ENCODE results near the gene GPC5. TPM values are rescaled to one million over a fixed set of nuclear protein-coding genes. Genes with fewer than 3 reads are reported as not detected.

The GPC5 gene
- total RNA-seq, 1 donor from 2014 or later: 0.24 TPM

DNA sequence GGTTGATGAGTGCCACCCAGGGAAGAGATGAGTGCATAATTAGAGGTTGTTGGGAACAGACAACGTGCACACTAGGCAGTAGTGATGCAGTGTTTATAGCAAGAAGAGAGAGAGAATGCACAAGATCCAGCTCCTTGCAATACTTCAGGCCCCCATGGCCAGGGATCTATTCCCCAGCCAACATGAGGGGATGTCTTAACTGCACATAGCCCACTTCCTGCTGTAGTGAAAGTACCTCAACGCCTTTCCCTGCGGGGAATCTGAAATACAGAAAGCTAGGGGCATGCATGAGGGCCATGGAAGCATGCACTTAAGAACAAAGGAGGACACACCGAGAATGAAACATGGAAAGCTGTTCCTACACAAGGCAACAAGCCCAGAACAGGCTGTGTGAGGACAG is 1191.5 kb downstream of the GPC5 start:
- TF ChIP-seq, protein P1, sequence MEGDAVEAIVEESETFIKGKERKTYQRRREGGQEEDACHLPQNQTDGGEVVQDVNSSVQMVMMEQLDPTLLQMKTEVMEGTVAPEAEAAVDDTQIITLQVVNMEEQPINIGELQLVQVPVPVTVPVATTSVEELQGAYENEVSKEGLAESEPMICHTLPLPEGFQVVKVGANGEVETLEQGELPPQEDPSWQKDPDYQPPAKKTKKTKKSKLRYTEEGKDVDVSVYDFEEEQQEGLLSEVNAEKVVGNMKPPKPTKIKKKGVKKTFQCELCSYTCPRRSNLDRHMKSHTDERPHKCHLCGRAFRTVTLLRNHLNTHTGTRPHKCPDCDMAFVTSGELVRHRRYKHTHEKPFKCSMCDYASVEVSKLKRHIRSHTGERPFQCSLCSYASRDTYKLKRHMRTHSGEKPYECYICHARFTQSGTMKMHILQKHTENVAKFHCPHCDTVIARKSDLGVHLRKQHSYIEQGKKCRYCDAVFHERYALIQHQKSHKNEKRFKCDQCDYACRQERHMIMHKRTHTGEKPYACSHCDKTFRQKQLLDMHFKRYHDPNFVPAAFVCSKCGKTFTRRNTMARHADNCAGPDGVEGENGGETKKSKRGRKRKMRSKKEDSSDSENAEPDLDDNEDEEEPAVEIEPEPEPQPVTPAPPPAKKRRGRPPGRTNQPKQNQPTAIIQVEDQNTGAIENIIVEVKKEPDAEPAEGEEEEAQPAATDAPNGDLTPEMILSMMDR (IDR thresholded peaks at IDR 0.05): no peak

DNA sequence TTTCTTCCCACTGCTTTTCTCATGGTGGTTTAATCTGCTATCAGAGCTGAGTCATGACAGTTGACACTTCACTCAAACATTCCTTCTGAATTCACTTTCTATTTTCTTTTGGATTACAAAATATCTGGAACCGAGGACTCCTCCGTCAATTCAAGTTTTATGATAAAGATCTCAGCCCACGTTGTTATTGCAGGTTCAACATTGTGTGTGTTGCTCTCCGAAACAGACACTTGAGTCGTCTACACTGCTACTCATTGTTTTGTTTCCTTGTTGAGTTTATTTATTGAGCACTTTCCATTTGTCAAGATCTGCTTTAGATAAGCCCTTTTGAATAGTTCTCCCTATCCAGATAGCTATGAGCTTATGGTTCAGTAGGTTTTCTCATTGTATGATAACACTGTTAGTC is 1192.1 kb downstream of the GPC5 start:
- DNase-seq (no peak), ATAC-seq (ENCODE audit: low read depth) (no peak)
- intact Hi-C loops (cut with micrococcal nuclease): no loop called here
- no peak overlapping the region for H3K27ac Mint-ChIP-seq
- POLR2A ChIA-PET: no interaction called here
- no peaks in the 10 kb centered on the region for H3K27me3 Mint-ChIP-seq
- H3K9me3 Mint-ChIP-seq: peaks cover 20% of the 10 kb centered on the region
- no peaks in the 10 kb centered on the region for H3K4me1 Mint-ChIP-seq
- H3K36me3 Mint-ChIP-seq (ENCODE audit: low read depth): no peaks in the 10 kb centered on the region
- H3K4me3 Mint-ChIP-seq: no peak overlapping the region
- CTCF ChIA-PET: no interaction called here
- TF ChIP-seq, protein P1 (IDR thresholded peaks at IDR 0.05): no peak

More for the DNA sequence above, 1191.5 kb downstream of the GPC5 start:
- no peak overlapping the region for H3K4me3 Mint-ChIP-seq
- CTCF ChIA-PET: no interaction called here
- intact Hi-C loops (cut with micrococcal nuclease): no loop called here
- ATAC-seq (ENCODE audit: low read depth) (no peak), DNase-seq (no peak)
- H3K27ac Mint-ChIP-seq: no peak overlapping the region
- POLR2A ChIA-PET: no interaction called here
- H3K4me1 Mint-ChIP-seq: no peaks in the 10 kb centered on the region
- no peaks in the 10 kb centered on the region for H3K27me3 Mint-ChIP-seq
- peaks cover 20% of the 10 kb centered on the region for H3K9me3 Mint-ChIP-seq
- no peaks in the 10 kb centered on the region for H3K36me3 Mint-ChIP-seq (ENCODE audit: low read depth)

- Mint-ChIP-seq H3K27me3 (no peaks in the 10 kb centered on the region), H3K27ac (no peak overlapping the region), H3K36me3 (ENCODE audit: low read depth) (no peaks in the 10 kb centered on the region), H3K9me3 (peaks cover 20% of the 10 kb centered on the region), H3K4me1 (no peaks in the 10 kb centered on the region), H3K4me3 (no peak overlapping the region)
- intact Hi-C loops (cut with micrococcal nuclease): no loop called here
- ATAC-seq (ENCODE audit: low read depth) (no peak), DNase-seq (no peak)
- ChIA-PET POLR2A (no interaction called here), CTCF (no interaction called here)
- TF ChIP-seq, protein P1 (IDR thresholded peaks at IDR 0.05): no peak
Observed at GRCh38 chr13:92591117-92591516, 1192.7 kb downstream of the GPC5 start.

DNA sequence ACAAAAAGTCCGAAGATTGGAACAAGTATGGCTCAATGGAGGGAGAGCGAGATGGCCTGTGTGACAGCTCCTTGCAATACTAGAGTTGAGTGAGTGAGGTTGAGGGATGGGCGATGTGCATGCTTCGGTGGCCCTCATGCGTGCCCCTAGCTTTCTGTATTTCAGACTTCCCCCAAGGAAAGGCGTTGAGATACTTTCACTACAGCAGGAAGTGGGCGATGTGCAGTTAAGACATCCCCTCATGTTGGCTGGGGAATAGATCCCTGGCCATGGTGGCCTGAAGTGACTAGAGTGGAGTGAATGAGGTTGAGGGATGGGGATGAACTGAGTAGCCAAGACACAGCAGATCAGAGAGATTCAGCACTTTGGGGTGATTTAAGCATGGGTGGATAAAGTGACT is 1194.3 kb downstream of the GPC5 start:
- ChIA-PET CTCF (no interaction called here), POLR2A (no interaction called here)
- Mint-ChIP-seq H3K9me3 (peaks cover 20% of the 10 kb centered on the region), H3K4me1 (no peaks in the 10 kb centered on the region), H3K4me3 (no peak overlapping the region), H3K27me3 (no peaks in the 10 kb centered on the region), H3K27ac (no peak overlapping the region), H3K36me3 (ENCODE audit: low read depth) (no peaks in the 10 kb centered on the region)
- TF ChIP-seq, protein P1 (IDR thresholded peaks at IDR 0.05): no peak
- intact Hi-C loops (cut with micrococcal nuclease): no loop called here
- ATAC-seq (ENCODE audit: low read depth) (no peak), DNase-seq (no peak)

- no peaks in the 10 kb centered on the region for H3K27me3 Mint-ChIP-seq
- no peaks in the 10 kb centered on the region for H3K36me3 Mint-ChIP-seq (ENCODE audit: low read depth)
- no peak overlapping the region for H3K27ac Mint-ChIP-seq
- no peak for DNase-seq
- intact Hi-C loops (cut with micrococcal nuclease): no loop called here
- ATAC-seq (ENCODE audit: low read depth): no peak
- POLR2A ChIA-PET: no interaction called here
- peaks cover 13% of the 10 kb centered on the region for H3K9me3 Mint-ChIP-seq
- H3K4me1 Mint-ChIP-seq: no peaks in the 10 kb centered on the region
- H3K4me3 Mint-ChIP-seq: no peak overlapping the region
- TF ChIP-seq, protein P1 (IDR thresholded peaks at IDR 0.05): no peak
- CTCF ChIA-PET: no interaction called here
Observed at GRCh38 chr13:92602560-92602959, 1204.1 kb downstream of the GPC5 start.
